Prostate gland (tissue), 2 donors: Measurements from ENCODE around the gene ERI3.

Experiments used
- CTCF ChIP-seq, 4 experiments: fragments of 200-600 bp in 2 of 4; fragments of 450-650 bp in 2 of 4; sonication (generic) in 2 of 4; IDR thresholded peaks; 1 replicate in 3 of 4; 2 replicates in 1 of 4; pipeline ENCODE4 v1.5.1; 2016 to 2019; ENCODE audit warnings: antibody characterized with exemption in 4 of 4, mild to moderate bottlenecking in 2 of 4, moderate library complexity in 2 of 4
- POLR2A ChIP-seq: fragments of 450-650 bp; IDR thresholded peaks from one replicate; pipeline ENCODE4 v1.6.1; 2016; ENCODE audit warnings: antibody characterized with exemption, mild to moderate bottlenecking
- POLR2AphosphoS5 ChIP-seq: sonication (generic); formaldehyde crosslinking; IDR thresholded peaks from one replicate; pipeline ENCODE4 v1.6.1; 2017; ENCODE audit warnings: antibody characterized with exemption

GRCh38 chr1:44346184-44346583 lies 8.9 kb downstream of the ERI3 start:
- TF ChIP-seq CTCF (IDR thresholded peaks at IDR 0.05) = no peak
- TF ChIP-seq POLR2A = no peak
- TF ChIP-seq POLR2AphosphoS5 = no peak
